ENCODE results near the gene RHOT1.

DNA sequence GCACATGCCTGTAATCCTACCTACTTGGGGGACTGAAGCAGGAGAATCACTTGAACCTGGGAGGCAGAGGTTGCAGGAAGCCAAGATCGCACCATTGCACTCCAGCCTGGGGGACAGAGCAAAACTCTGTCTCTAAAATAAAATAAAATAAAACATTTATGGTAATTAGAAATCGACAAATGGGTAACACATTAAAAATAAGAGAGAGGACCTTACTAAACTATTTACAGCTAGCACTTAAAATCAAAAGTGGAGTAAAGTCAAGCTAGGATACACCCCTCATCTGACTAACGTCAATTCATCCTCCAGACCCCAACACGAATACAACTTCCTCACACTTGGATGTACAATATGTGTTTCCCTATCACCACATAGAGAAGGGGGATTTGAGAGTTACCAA lies 27.8 kb upstream of the RHOT1 start:
- TF ChIP-seq TAF1 (IDR thresholded peaks at IDR 0.05; ENCODE audit: low read depth) (no peak), MAX (IDR thresholded peaks at IDR 0.05) (no peak), YY1 (IDR thresholded peaks at IDR 0.05; ENCODE audit: low read depth) (no peak), TCF12 (IDR thresholded peaks at IDR 0.05; ENCODE audit: low read depth) (no peak)

Measured in Ishikawa (cell line).